Heart left ventricle (tissue), 16 donors: Measurements from ENCODE around the gene KRTAP22-1. TPM values are rescaled to one million over a fixed set of nuclear protein-coding genes. Genes with fewer than 3 reads are reported as not detected.

Experiments used
- ATAC-seq, 4 donors: fragments of 200-7000 bp; cut with Tn5 transposase; one replicate each; pipeline ENCODE4 v1.9.1; 2020 to 2022; ENCODE audit warnings: moderate library complexity in 4 of 4, mild to moderate bottlenecking in 3 of 4, moderate number of reproducible peaks in 1 of 4
- DNase-seq, 5 donors: peaks; one replicate each; pipeline ENCODE4 v3.0.0-alpha.2; 2020
- H3K27ac ChIP-seq, 12 donors: fragments of 200-600 bp; sonication (generic) in 4 of 12; one replicate each; pipeline versions ENCODE4 v1.5.0 to v1.8.0; 2016 to 2022; ENCODE audit warnings: mild to moderate bottlenecking in 2 of 12
- H3K27me3 ChIP-seq, 9 donors: fragments of 200-600 bp; sonication (generic) in 2 of 9; one replicate each; pipeline versions ENCODE4 v1.5.1 to v1.8.0; 2016 to 2022; ENCODE audit warnings: mild to moderate bottlenecking in 3 of 9
- H3K36me3 ChIP-seq, 9 donors: fragments of 200-600 bp; sonication (generic) in 2 of 9; one replicate each; pipeline versions ENCODE4 v1.5.0 to v1.8.0; 2018 to 2022; ENCODE audit warnings: mild to moderate bottlenecking in 2 of 9
- H3K4me1 ChIP-seq, 12 donors: fragments of 200-600 bp; sonication (generic) in 4 of 12; one replicate each; pipeline versions ENCODE4 v1.5.0 to v1.8.0; 2016 to 2022; ENCODE audit warnings: mild to moderate bottlenecking in 3 of 12
- H3K4me3 ChIP-seq, 12 donors: fragments of 200-600 bp; sonication (generic) in 4 of 12; one replicate each; pipeline versions ENCODE4 v1.5.0 to v1.8.0; 2017 to 2022; ENCODE audit warnings: mild to moderate bottlenecking in 9 of 12, moderate library complexity in 4 of 12
- H3K9me3 ChIP-seq, 12 donors: fragments of 200-600 bp; sonication (generic) in 4 of 12; one replicate each; pipeline versions ENCODE4 v1.5.0 to v1.8.0; 2016 to 2022; ENCODE audit warnings: mild to moderate bottlenecking in 1 of 12
- POLR2A ChIP-seq, 2 donors: fragments of 450-650 bp; IDR thresholded peaks; one replicate each; pipeline ENCODE4 v1.6.1; 2017; ENCODE audit warnings: antibody characterized with exemption in 2 of 2, mild to moderate bottlenecking in 2 of 2, moderate library complexity in 2 of 2
- WGBS, 4 donors: extraction: QIAGEN DNeasy Blood & Tissue Kit in 2 of 4; methylation state at CpG; one replicate each; pipeline versions ENCODE4 v1.1.5 to v1.1.7; 2013 to 2018; 5-methylcytosine and 5-hydroxymethylcytosine counted together
- intact Hi-C, 10 donors: fragments of 100-400 bp; cut with DNase I; formaldehyde crosslinking; loops; one replicate each; pipeline versions ENCODE4 v1.11.1 to v1.14.2; 2022
- polyA plus RNA-seq, 2 donors: library from polyadenylated mRNA; stranded (reverse); fragments of 200-250 nt; gene quantifications; one replicate each; pipeline ENCODE4 v1.2.3, GENCODE V29; 2013
- total RNA-seq, 9 donors: library from RNA; depleted of rRNA in 2 of 9; stranded (reverse); fragments of >200 nt in 2 of 9; fragmentation: NEBNext Ultra II Directional in 3 of 9; extraction: Animal tissue kit (Norgen Biotek cat#: 25700) in 3 of 9; gene quantifications; one replicate each; pipeline versions ENCODE4 v1.1.0 to v1.2.4, GENCODE V29; 2016 to 2023
- TF ChIP-seq, protein P1 (sequence below), 12 donors: fragments of 200-600 bp; sonication (generic) in 4 of 12; IDR thresholded peaks; one replicate each; pipeline versions ENCODE4 v1.5.0 to v1.8.0; 2018 to 2022; ENCODE audit warnings: antibody characterized with exemption in 12 of 12, mild to moderate bottlenecking in 5 of 12
- donor health status: ischemic (EF 13 %, LVEDD 7.1; RV severe dilation, severe dysfunction).
- donor health status: healthy with polysubstance abuse.
- donor health status: DM: no; HTN: yes; CAD: no.
- donor health status: DM: no; HTN: no; CAD: no.
- donor health status: ischemic (EF 25% LVEDD 6.9; RV normal size, moderate dysfunction).
- donor health status: ischemic (EF 25% LVEDD 5.7; RV mildly dilated, moderate dysfunction).
- donor health status: healthy.
- donor health status: DM: yes; HTN: yes; CAD: no.
- donor health status: ischemic (EF 35%, LVEDD 5.7; RV mildly dilated, moderate dysfunction).
- donor health status: nonischemic (EF 11% LVEDD 7.7; RV severe dilation, severe dysfunction).
- donor health status: DM: yes; HTN: yes; CAD: no.
- donor health status: PGD.
- donor health status: ischemic (EF 29% LVEDD 5.4; RV normal size, mild dysfunction).
- donor health status: nonischemic (EF 23%, LVEDD 6.1; RV moderate dilation, normal function).

Gene KRTAP22-1
- total and polyA plus RNA-seq, 11 donors: not detected

DNA sequence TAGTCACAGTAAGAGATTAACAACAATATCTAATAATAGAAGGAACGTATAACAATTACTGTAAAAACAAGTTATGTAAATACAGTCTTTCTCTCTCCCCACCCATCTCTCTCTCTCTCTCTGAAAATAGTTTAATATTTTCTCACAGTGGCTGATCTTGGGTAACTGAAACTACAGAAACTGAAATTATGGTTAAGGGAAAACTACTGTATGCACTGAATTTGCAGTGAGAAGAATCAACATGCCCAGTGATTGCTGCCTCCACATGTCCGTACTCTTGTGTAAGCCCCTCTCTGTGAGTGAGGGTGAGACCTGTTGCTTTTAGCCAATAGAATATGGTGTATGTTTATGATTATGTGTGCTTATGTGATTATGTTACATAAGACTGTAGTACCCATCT, 11.2 kb downstream of the KRTAP22-1 start:
- DNase-seq: no peak
- H3K27me3 ChIP-seq: no peaks in the 10 kb centered on the region
- no peaks in the 10 kb centered on the region for H3K36me3 ChIP-seq
- ATAC-seq: no peak
- H3K4me3 ChIP-seq: no peak overlapping the region
- no peak overlapping the region for H3K27ac ChIP-seq
- WGBS, 4 donors: 81 to 85% (median 83%) methylated on average over 2 of the region's 2 CpGs
- TF ChIP-seq, protein P1, sequence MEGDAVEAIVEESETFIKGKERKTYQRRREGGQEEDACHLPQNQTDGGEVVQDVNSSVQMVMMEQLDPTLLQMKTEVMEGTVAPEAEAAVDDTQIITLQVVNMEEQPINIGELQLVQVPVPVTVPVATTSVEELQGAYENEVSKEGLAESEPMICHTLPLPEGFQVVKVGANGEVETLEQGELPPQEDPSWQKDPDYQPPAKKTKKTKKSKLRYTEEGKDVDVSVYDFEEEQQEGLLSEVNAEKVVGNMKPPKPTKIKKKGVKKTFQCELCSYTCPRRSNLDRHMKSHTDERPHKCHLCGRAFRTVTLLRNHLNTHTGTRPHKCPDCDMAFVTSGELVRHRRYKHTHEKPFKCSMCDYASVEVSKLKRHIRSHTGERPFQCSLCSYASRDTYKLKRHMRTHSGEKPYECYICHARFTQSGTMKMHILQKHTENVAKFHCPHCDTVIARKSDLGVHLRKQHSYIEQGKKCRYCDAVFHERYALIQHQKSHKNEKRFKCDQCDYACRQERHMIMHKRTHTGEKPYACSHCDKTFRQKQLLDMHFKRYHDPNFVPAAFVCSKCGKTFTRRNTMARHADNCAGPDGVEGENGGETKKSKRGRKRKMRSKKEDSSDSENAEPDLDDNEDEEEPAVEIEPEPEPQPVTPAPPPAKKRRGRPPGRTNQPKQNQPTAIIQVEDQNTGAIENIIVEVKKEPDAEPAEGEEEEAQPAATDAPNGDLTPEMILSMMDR (IDR thresholded peaks at IDR 0.05): no peak
- no peak for TF ChIP-seq POLR2A (IDR thresholded peaks at IDR 0.05)
- peaks cover 0 to 13% (median 0%) of the 10 kb centered on the region in 12 donors for H3K9me3 ChIP-seq
- H3K4me1 ChIP-seq: no peaks in the 10 kb centered on the region
- intact Hi-C loops: no loop called here

DNA sequence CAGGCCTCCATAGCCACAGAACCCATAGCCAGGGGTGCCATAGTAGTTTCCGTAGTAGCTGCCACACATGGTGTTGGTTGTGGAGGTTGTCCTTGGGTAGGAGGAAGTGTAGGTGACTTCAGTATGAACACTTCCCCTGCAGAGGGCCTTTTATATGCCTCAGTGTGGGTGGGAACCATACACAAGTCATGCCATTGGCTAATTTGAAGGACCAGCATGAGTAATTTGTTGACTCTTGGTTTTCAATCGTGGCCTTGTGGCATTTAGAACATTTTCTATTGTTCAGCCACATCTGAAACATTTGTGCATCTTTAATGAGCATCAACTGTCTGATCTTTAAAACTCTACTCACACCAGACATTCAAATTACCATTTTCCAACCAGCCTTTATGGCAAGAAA, 12.9 kb downstream of the KRTAP22-1 start, which contains the start of gene KRTAP6-1:
KRTAP6-1 (minus strand) TSS at position 95 of the 400 bp plus-strand sequence; CDS start at position 69, 26 bp downstream.
- WGBS, 4 donors: 28 to 69% (median 50%) methylated on average over 1 to 2 of the region's 2 CpGs
- TF ChIP-seq POLR2A (IDR thresholded peaks at IDR 0.05): no peak
- TF ChIP-seq, protein P1 (IDR thresholded peaks at IDR 0.05): no peak
- Histone ChIP-seq H3K27ac (no peak within 1 kb of the TSS), H3K27me3 (no peaks in the 10 kb centered on the region), H3K4me3 (no peak within 1 kb of the TSS), H3K4me1 (no peaks in the 10 kb centered on the region), H3K9me3 (peaks cover 0 to 10% (median 0%) of the 10 kb centered on the region in 12 donors), H3K36me3 (no peaks in the 10 kb centered on the region)
- DNase-seq (no peak), ATAC-seq (no peak)
- intact Hi-C loops: no loop called here

DNA sequence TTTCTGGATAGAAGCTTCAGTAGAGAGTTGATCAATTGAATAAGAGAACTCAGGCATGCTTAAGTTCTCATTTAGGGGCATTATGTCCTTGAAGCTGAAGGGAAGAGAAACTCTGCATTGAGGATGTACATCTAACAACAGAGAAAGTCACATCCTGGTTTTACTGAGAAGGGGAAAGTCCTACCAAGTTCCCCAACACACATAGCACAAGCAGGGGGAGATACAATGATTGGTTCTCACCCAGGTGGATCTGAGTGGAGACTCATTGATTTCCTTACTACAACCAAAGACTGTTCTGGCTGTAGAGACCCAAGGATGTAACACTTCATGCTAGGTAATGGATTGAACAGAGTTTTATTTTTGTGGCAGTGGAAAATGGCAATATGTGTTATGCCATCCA, 14.3 kb downstream of the KRTAP22-1 start:
- no peak for DNase-seq
- no peaks in the 10 kb centered on the region for H3K27me3 ChIP-seq
- H3K4me1 ChIP-seq: no peaks in the 10 kb centered on the region
- intact Hi-C loops: no loop called here
- no peak overlapping the region for H3K4me3 ChIP-seq
- no peaks in the 10 kb centered on the region for H3K36me3 ChIP-seq
- H3K27ac ChIP-seq: no peak overlapping the region
- peaks cover 0 to 10% (median 0%) of the 10 kb centered on the region in 12 donors for H3K9me3 ChIP-seq
- no peak for ATAC-seq
- TF ChIP-seq, protein P1 (IDR thresholded peaks at IDR 0.05): no peak
- no peak for TF ChIP-seq POLR2A (IDR thresholded peaks at IDR 0.05)

DNA sequence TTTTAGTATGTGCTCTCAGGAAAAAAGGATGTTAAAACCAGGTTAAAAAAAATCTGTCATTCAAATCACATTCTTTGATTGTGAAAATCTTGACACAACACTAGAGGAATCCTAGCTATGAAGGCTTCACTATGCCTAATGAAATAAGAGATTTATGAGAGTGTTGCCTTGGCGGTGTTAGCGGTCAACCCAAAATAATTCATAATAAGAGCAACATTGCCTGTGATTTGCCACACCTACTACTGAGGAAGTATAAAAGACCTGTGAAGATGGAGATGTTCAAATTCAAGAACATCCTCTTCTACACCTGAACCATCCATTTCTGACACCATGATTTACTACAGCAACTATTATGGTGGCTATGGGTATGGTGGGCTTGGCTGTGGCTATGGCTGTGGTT, 15.2 kb downstream of the KRTAP22-1 start, which contains the start of gene KRTAP20-1:
KRTAP20-1 (plus strand) TSS at position 301 of the 400 bp plus-strand sequence; CDS start at position 331, 30 bp downstream.
- H3K4me1 ChIP-seq: no peaks in the 10 kb centered on the region
- intact Hi-C loops: no loop called here
- WGBS, 4 donors: 90 to 97% (median 93%) methylated on average over 2 of the region's 2 CpGs
- H3K36me3 ChIP-seq: no peaks in the 10 kb centered on the region
- H3K27me3 ChIP-seq: no peaks in the 10 kb centered on the region
- DNase-seq: no peak
- H3K9me3 ChIP-seq: peaks cover 0 to 5% (median 0%) of the 10 kb centered on the region in 12 donors
- TF ChIP-seq, protein P1 (IDR thresholded peaks at IDR 0.05): no peak
- TF ChIP-seq POLR2A (IDR thresholded peaks at IDR 0.05): no peak
- no peak within 1 kb of the TSS for H3K27ac ChIP-seq
- ATAC-seq: no peak
- no peak within 1 kb of the TSS for H3K4me3 ChIP-seq
